ENCODE data around the gene SCPEP1. TPM values are rescaled to one million over a fixed set of nuclear protein-coding genes. Genes with fewer than 3 reads are reported as not detected.

SCPEP1 gene
- total RNA-seq, 1 donor from 2014 or later, result 176 TPM

DNA sequence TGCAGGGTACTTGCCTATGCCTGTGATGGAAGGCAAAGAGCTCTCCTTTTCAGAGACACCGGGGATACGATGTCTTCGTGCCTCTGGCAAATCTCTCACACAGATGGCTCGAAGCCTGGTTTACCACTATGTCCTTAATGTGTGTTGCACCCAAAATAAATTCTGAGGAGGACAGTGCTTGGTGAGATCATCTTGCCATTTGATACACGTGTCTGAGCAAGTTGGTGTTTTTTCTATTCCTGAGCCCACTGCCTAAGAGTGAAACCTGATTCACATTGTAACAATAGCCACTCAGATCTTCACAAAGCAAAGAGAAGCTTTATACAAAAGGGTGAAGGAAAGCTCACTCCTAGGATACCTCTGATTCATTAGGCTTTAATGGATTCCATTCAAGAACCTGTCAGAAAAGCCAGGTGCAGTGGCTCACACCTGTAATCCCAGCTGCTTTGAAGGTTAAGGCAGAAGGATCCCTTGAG, 74.0 kb downstream of the SCPEP1 start:
- TF ChIP-seq, protein P1, sequence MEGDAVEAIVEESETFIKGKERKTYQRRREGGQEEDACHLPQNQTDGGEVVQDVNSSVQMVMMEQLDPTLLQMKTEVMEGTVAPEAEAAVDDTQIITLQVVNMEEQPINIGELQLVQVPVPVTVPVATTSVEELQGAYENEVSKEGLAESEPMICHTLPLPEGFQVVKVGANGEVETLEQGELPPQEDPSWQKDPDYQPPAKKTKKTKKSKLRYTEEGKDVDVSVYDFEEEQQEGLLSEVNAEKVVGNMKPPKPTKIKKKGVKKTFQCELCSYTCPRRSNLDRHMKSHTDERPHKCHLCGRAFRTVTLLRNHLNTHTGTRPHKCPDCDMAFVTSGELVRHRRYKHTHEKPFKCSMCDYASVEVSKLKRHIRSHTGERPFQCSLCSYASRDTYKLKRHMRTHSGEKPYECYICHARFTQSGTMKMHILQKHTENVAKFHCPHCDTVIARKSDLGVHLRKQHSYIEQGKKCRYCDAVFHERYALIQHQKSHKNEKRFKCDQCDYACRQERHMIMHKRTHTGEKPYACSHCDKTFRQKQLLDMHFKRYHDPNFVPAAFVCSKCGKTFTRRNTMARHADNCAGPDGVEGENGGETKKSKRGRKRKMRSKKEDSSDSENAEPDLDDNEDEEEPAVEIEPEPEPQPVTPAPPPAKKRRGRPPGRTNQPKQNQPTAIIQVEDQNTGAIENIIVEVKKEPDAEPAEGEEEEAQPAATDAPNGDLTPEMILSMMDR (IDR thresholded peaks at IDR 0.05), result no peak
- H3K4me3 ChIP-seq, result no peak overlapping the region
- no peak for DNase-seq
- no peaks in the 10 kb centered on the region for H3K36me3 ChIP-seq
- no peaks in the 10 kb centered on the region for H3K27me3 ChIP-seq
- intact Hi-C loops (cut with DNase I), result no loop called here
- no peaks in the 10 kb centered on the region for H3K9me3 ChIP-seq
- H3K4me1 ChIP-seq, result peaks cover 9% of the 10 kb centered on the region
- ATAC-seq, result no peak
- no peak overlapping the region for H3K27ac ChIP-seq

Other genes starting within 250 kb of the SCPEP1 start
- gene C17orf67, start 144.2 kb upstream of the SCPEP1 start, total RNA-seq, result 3.8 TPM
- gene DGKE, start 144.0 kb upstream of the SCPEP1 start, total RNA-seq, result 10.4 TPM
- 89.3 TPM for gene TRIM25, start 64.1 kb upstream of the SCPEP1 start, total RNA-seq
- gene COIL, start 17.1 kb upstream of the SCPEP1 start, total RNA-seq, result 13.3 TPM
- gene AKAP1, start 107.1 kb downstream of the SCPEP1 start, total RNA-seq, result 59.9 TPM